CD1c-positive myeloid dendritic cell (primary cell): ENCODE measurements around the gene UBAP1.
"Not testable (repeated sequence)": the region's sequence is repeated elsewhere in the genome, so short reads cannot be mapped to it uniquely, and the experiment has no call there.

Source experiments
- DNase-seq: peaks from one replicate; pipeline ENCODE4 v3.0.0-alpha.2; 2016; ENCODE audit errors: extremely low spot score

The UBAP1 gene

DNA sequence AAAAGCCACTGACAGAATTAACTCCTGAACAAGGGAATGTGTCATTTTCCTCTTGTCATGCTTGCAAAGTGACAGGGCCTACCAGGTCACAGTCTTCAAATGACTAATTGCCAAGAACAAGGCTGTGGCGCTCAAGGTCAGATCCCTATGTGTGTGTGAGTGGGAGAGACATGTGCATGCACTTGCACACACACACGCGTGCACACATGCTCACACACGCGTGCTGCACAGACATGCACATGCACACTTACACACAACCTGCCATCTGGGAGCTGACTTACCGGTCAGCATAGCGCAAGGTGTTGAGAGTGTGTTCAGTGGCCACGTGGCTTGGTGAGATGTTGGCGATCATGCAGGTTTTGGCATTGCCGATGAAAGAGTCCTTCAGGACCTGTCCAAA is 80.5 kb downstream of the UBAP1 start:
- DNase-seq = no peak

DNA sequence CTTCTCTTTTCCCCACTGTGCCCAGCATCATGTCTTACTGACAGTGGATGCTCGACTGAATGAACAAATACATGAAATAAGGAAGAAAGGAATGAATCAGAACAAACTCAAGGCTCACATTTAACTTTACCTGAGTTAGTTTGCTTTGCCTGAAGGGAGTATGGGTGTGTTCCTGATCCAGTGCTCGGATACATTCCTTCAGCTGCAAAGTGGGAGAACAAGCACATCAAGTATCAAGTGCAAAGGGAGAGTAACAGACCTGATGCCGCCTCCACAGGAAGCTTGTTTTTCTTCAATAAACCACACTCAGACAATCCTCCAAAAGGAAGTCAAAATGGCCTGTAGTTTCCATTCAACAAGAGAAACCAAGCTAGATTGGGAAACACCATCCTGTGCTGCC is 84.1 kb downstream of the UBAP1 start:
- no peak for DNase-seq

DNA sequence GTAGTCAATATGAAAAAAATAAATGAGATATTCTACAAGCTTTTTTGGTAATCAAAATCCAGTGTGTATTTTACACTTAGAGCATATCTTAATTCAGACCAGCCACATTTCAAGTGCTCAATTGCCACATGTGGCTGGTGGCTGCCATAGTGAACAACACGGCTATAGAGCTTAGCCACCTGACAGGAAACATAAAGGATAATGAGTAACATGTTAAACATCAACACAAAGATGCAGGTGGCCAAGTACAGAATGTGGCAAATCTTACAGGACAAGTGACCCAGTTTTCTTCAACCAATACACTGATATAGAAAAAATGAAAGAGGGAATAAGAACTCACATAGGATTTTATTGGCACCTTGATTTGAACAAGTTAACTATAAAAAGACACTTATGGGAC is 88.8 kb downstream of the UBAP1 start:
- DNase-seq = no peak

DNA sequence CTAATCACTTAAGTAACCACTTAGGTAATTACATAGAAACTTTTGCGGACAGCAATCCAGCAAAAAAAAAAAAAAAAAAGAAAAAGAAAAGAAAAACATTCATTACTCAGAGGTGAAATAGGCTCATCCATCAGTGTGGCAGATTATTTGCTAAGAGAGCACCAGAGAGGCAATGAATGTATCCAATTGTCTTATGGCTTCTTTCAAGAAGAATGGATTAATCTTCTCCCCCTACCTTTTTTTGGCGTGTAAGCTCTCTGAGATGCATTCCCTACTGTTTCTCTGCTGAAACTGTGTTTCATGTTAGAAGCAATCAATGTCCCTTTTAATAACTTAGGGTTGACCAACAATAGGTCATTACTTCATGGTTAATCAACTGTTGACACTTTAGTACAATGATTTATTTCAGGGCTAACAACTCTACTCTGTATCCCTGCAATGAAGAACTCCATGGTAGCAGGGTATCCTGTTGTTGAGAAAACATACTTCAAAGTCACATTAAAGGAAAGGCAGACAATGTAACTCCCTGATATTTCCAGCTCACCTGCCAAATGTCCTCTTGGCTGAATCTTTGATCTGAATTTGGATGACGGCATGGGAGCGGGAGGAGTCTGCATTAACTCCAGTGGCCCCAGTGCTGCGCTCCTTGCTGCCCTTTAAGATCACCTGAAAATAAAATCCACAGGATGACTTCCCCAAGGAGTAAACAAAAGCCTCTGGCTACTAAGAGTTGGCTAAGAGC is 92.6 kb downstream of the UBAP1 start:
- DNase-seq = no peak

DNA sequence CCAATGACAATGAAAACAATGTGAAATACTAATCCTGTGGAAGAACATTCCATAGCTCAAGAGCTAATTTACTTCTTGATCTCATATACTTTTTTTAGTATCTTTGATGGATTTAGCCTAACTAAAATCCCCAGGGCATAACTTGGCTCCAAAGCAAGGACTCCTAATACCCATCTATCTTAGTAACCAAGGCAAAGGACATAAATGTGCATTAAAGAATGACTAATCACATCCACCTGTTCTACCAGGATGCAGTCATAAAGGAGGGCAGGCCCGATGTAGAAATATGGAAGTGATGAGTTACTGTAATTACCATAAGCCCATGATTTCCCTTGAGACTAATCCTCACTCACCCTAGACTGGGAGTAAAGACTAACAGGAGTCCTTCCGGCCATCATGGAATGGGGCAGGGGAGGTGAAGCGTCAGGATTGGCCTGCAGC is 93.3 kb downstream of the UBAP1 start:
- no peak for DNase-seq

DNA sequence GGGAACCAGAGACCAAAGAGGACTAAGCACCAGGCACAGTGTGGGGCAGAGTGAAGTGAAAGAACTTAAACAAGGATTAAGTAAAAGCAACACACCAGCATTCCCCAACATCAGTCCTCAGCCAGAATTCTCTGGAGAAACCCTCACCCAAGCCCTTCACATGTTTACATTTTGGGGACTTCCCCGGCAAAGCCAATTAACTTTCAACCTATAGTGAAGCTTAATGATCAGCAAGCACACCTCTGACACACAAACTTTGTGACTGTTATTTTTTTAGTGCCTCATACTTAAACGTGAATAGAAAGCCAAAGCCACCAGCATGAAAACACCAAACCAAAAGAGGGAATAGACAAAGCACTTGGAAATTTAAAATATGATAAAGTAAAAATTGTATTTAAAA is 94.7 kb downstream of the UBAP1 start:
- DNase-seq = not testable (repeated sequence)

DNA sequence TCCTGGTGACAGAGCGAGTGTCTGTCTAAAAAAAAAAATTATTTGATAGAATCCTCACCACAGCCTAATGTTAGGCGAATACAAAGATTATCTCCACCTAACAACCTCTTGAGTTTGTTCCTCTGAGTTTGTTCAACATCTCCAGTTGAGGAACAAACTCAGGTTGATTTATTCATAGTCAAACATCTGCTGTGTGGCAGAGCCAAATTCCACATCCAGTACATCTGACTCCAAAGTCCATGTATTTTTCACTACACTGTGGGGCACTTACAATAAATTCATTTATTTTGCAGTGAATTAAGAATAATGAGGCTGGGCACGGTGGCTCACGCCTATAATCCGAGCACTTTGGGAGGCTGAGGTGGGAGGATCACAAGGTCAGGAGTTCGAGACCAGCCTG is 97.0 kb downstream of the UBAP1 start:
- no peak for DNase-seq

DNA sequence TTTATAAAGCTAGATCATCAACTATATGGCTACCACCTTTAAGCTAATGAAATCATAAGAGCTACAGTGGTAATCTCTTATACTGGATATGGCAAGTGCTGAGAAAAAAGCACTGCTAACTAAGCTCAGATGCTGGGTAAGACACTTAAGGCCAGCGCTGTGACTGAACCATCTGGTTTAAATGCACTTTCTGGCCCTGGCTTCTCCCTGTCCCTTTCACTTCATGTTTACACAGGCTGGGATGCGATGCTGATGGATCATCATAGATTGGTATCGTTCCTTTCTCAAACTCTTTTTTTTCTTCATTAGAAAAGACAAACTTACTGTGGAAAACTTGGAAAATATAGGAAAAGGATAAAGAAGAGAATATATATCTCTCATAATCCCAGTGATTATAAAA is 97.9 kb downstream of the UBAP1 start:
- no peak for DNase-seq

DNA sequence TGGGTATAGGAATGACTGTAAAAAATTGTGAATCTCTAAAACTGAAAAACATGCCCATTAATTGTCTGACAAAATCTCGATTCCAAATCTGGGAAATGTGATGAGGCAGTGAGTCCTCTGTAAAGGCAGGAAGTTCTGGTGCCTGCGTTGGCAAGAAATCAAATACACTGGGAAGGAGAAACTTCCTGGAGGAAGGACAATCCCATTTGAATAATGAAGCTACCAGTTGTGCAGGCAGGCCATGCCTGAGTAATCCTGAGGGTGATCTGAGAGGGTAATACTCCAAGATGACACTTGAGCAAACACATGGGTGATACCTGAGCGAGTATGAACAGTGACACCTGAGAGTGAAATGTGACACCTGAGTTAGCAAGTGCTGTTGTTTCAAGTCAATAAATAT is 100.6 kb downstream of the UBAP1 start:
- DNase-seq = no peak

DNA sequence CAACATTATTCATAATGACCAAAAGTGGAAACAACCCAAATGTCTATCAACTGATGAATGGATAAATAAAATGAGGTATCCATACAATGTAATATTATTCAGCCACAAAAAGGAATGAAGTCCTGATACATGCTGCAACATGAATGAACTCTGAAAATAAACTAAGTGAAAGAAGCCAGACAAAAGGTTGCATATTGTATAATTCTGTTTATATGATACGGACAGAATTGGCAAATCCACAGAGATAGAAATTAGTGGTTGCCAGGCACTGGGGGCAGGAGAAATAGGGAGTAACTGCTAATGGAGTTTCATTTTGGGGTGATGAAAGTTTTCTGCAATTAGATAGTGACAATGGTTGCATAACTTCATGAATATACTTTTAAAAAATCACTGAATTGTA is 103.3 kb downstream of the UBAP1 start:
- no peak for DNase-seq

DNA sequence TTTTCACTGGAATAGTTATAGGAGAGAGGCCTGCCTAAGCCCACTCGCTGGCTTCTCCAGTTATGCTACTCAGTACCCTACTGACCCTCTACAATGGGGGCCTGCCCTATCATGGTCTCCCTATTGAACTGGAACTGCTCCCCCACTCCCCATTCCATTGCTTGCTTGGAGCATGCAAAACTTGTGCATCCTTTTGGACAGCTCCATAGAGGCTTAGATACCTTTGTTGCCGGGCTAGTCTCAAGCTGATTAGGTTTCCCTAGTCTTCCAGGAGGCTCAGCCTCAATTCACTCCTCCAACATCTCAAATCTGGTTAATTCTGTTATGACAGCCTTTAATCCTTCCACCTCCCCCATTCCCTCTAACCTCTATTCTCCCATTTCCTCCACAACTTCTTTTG is 110.3 kb downstream of the UBAP1 start:
- no peak for DNase-seq

DNA sequence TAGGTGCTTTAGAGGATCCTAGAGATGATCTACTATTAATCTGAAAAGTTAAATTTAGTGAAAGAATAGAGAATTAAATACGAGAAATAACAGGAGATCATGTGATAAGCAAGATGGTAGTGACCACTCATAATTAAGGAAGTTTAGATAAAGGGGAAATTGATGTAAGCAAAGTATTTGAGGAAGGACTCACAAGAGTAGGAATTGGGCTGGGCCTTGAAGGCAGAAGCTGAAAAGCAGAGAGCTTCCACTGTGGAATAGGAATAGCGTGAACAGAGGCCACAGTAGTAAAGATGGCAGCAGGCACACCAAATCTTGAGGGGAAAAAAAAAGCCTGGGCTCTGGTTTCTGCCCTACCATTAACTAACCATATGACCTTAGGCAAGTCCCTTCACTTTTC is 112.2 kb downstream of the UBAP1 start:
- DNase-seq = peak; percentile 74

DNA sequence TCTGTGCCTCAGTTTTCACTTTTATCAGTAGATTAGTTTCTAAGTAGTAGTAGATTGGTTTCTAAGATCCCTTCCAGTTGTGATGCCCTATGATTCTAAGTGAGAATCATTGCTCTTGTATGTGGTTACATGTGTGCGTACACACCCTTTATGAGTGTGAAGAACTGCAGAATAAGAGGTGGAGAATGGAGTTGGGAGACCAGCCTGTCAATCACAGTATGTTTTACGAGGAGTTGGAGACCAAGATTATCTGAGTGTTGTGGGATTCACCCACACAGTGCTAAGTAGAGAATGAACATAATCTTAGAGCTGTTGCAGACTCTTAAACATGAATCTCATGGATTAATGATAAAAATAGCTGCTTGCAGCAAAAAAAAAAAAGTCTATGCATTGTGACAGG is 112.6 kb downstream of the UBAP1 start:
- DNase-seq = no peak

DNA sequence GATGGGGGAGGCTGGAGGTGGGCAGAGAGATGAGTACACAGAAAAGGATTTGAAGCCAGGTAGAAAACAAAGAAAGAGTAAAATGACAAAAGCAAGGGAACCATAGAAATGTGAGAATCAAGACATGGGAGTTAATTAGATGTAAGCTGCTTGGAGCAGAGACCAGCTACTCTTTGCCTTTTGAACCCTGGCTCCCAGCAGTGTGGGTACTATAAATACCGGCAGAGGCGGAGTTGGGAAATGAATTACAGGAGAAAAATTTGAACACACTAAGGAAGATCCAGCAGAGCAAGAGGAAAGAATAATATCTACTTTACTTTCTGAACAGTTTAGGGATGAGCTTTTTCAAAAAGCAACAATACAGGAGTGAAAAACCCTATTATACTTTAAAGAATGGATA is 113.7 kb downstream of the UBAP1 start:
- DNase-seq = no peak

DNA sequence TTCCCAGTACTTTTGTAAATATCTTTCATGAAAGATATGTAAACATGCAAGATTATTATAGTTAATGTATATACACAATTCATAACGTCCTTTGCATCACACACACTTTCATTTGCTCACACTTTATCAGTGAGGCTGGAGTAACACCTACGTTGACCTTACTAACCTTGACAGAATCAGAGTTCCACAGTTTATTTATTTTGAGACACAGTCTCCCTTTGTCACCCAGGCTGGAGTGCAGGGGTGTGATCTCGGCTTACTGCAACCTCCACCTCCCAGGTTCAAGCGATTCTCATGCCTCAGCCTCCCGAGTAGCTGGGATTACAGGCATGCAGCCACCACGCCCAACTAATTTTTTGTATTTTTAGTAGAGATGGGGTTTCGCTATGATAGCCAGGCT is 122.2 kb downstream of the UBAP1 start:
- DNase-seq = not testable (repeated sequence)
